DND-41 (cell line): ENCODE results near the gene LST1.
"Not testable (repeated sequence)": the region's sequence is repeated elsewhere in the genome, so short reads cannot be mapped to it uniquely, and the experiment has no call there.

Experiments
- ATAC-seq: fragments of 200-7000 bp; cut with Tn5 transposase; 3 replicates; pipeline ENCODE4 v1.9.1; 2021; ENCODE audit warnings: low read depth; ENCODE audit not compliant: insufficient read depth
- DNase-seq: peaks from one replicate; pipeline ENCODE4 v3.0.0-alpha.2; 2020
- H2AFZ ChIP-seq: 2 replicates; pipeline ENCODE4 v1.6.0; 2012; ENCODE audit warnings: low read depth, low read length
- H3K27ac ChIP-seq: 2 replicates; pipeline ENCODE4 v1.5.1; 2012; ENCODE audit warnings: low read length, inconsistent platforms
- H3K27me3 ChIP-seq: fragments of 200-600 bp; sonication (generic); 2 replicates; pipeline ENCODE4 v1.6.0; 2012; ENCODE audit warnings: low read length, mild to moderate bottlenecking, inconsistent platforms; ENCODE audit not compliant: insufficient read depth, poor library complexity
- H3K36me3 ChIP-seq: 2 replicates; pipeline ENCODE4 v1.5.1; 2012; ENCODE audit warnings: low read length, inconsistent platforms; ENCODE audit not compliant: insufficient read depth
- H3K4me1 ChIP-seq: 2 replicates; pipeline ENCODE4 v1.5.1; 2012; ENCODE audit warnings: mild to moderate bottlenecking, low read length; ENCODE audit not compliant: insufficient read depth
- H3K4me2 ChIP-seq: 2 replicates; pipeline ENCODE4 v1.6.0; 2012; ENCODE audit warnings: mild to moderate bottlenecking, moderate library complexity, low read length, inconsistent platforms; ENCODE audit not compliant: insufficient read depth
- H3K4me3 ChIP-seq, 2 experiments: fragments of 200-600 bp in 1 of 2; shearing (Covaris generic) in 1 of 2; 2 replicates each; pipeline ENCODE4 v1.5.1; 2012 to 2016; ENCODE audit warnings: inconsistent platforms in 2 of 2, low read length in 2 of 2, mild to moderate bottlenecking in 2 of 2, low read depth in 1 of 2, moderate library complexity in 1 of 2
- H3K79me2 ChIP-seq: 2 replicates; pipeline ENCODE4 v1.6.0; 2012; ENCODE audit warnings: low read length, inconsistent platforms; ENCODE audit not compliant: insufficient read depth
- H3K9ac ChIP-seq: 2 replicates; pipeline ENCODE4 v1.6.0; 2012; ENCODE audit warnings: low read depth, mild to moderate bottlenecking, inconsistent platforms, low read length, moderate library complexity
- H3K9me3 ChIP-seq: 2 replicates; pipeline ENCODE4 v1.5.1; 2012; ENCODE audit warnings: low read length, moderate library complexity, mild to moderate bottlenecking, inconsistent platforms; ENCODE audit not compliant: insufficient read depth, severe bottlenecking
- H4K20me1 ChIP-seq: 2 replicates; pipeline ENCODE4 v1.6.0; 2012; ENCODE audit warnings: low read length; ENCODE audit not compliant: insufficient read depth
- CTCF ChIP-seq: IDR thresholded peaks from 2 replicates; pipeline ENCODE4 v1.5.1; 2012; ENCODE audit warnings: borderline replicate concordance, low read length, moderate library complexity, mild to moderate bottlenecking; ENCODE audit not compliant: poor library complexity, severe bottlenecking; ENCODE audit errors: extremely low read depth
- EZH2 ChIP-seq: IDR thresholded peaks from 3 replicates; pipeline ENCODE4 v1.6.1; 2012; ENCODE audit warnings: borderline replicate concordance, low read depth, mild to moderate bottlenecking, moderate library complexity, low read length, inconsistent platforms; ENCODE audit not compliant: severe bottlenecking

The LST1 gene

GRCh38 chr6:31551371-31551770 is 34.7 kb upstream of the LST1 start:
- Histone ChIP-seq H3K4me1 (peaks cover 32% of the 10 kb centered on the region), H3K9ac (0 out of 2 replicates have a peak overlapping the region, but pooled peaks have one; percentile 10), H3K36me3 (peaks cover 44% of the 10 kb centered on the region), H3K79me2 (peaks cover 40% of the 10 kb centered on the region)
- peak; percentile 57 for DNase-seq
- H3K4me2 ChIP-seq, H4K20me1 ChIP-seq, ATAC-seq, H3K4me3 ChIP-seq, H3K27me3 ChIP-seq, H3K9me3 ChIP-seq, H3K27ac ChIP-seq, H2AFZ ChIP-seq: not testable (repeated sequence)
- TF ChIP-seq CTCF, result peak; percentile 51

- Histone ChIP-seq H4K20me1 (0 out of 2 replicates have a peak, but pooled peaks cover 4% of the 10 kb centered on the region), H3K9me3 (no peaks in the 10 kb centered on the region), H3K4me1 (no peaks in the 10 kb centered on the region; the same call in 1 of the 2 replicates), H3K36me3 (peaks cover 55% of the 10 kb centered on the region), H3K4me2 (no peak overlapping the region), H3K27ac (no peak overlapping the region), H3K4me3 (no peak overlapping the region), H2AFZ (no peak overlapping the region), H3K79me2 (peaks cover 10% of the 10 kb centered on the region), H3K9ac (no peak overlapping the region), H3K27me3 (no peaks in the 10 kb centered on the region)
- TF ChIP-seq EZH2 (no peak), CTCF (no peak)
- ATAC-seq (peak; percentile 32; the same call in 2 of the 3 replicates), DNase-seq (peak; percentile 60)
Observed at GRCh38 chr6:31556307-31556706, 29.8 kb upstream of the LST1 start.

- Histone ChIP-seq H3K4me1 (no peaks in the 10 kb centered on the region; the same call in 1 of the 2 replicates), H3K79me2 (peaks cover 9% of the 10 kb centered on the region), H3K27me3 (no peaks in the 10 kb centered on the region), H3K4me3 (no peak overlapping the region), H3K9ac (no peak overlapping the region), H3K27ac (no peak overlapping the region), H3K9me3 (no peaks in the 10 kb centered on the region), H2AFZ (no peak overlapping the region), H3K4me2 (no peak overlapping the region), H3K36me3 (peaks cover 54% of the 10 kb centered on the region), H4K20me1 (0 out of 2 replicates have a peak, but pooled peaks cover 4% of the 10 kb centered on the region)
- ATAC-seq (no peak), DNase-seq (no peak)
- no peak for TF ChIP-seq CTCF
- TF ChIP-seq EZH2, result no peak
Observed at GRCh38 chr6:31557443-31558317, 28.4 kb upstream of the LST1 start.
